Stimulated activated CD4-positive, alpha-beta T cell treated with anti-CD3 and anti-CD28 coated beads, TNF-alpha, amount 100 ng/mL, for 48 hours (primary cell): ENCODE measurements around the gene CHST6.
"Not testable (repeated sequence)": the region's sequence is repeated elsewhere in the genome, so short reads cannot be mapped to it uniquely, and the experiment has no call there.

Source experiments
- DNase-seq, 3 donors: peaks; one replicate each; pipeline ENCODE4 v3.0.0-alpha.2; 2020; ENCODE audit warnings: low read depth in 3 of 3

Gene CHST6

GRCh38 chr16:75495076-75495674, at the start of gene CHST6:
TSS of gene CHST6 (minus strand) at chr16:75495441. CDS start at chr16:75479828, 15,613 bp downstream.
- DNase-seq: no peak

DNA sequence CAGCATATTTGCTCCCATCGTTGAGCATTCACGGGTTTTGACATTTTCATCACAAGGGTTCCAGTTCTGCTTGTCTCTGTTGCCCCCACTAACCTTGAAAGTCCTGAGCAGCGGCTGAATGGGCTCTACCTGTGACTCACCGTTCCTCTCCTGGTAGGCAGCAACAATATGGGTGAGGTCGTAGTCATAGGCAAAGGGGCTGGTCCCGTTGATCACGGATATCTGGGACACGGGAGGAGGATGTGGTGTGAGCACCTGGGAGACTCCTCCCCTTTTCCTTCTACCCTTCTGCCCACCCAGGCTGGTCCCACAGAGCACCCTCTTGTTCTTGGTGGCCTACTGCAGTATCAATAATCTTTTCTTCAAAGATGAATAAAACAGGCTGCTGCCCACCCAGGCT, 47.2 kb upstream of the CHST6 start:
- not testable (repeated sequence) for DNase-seq

DNA sequence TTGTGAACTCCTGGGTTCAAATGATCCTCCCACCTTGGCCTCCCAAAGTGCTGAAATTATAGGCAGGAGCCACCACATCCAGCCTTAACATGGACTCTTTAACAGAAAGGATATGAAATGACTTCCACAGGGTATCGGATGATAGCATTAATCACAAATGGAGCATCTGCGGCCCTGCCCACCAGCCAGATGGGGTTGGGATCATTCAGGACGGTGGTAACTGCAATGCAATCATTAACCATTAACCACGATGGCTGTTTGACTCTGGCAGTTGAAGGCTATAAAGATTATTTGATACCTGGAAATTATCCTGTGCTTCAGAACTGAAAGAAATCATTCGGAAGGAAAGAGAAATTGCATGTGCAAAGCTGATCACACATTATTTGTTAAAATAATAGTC, 46.0 kb upstream of the CHST6 start:
- DNase-seq: no peak

GRCh38 chr16:75538882-75539565, 43.8 kb upstream of the CHST6 start:
- not testable (repeated sequence) for DNase-seq

- no peak for DNase-seq
Measured at GRCh38 chr16:75537776-75538175, 42.5 kb upstream of the CHST6 start.

GRCh38 chr16:75535901-75536300, 40.7 kb upstream of the CHST6 start, which contains the start of gene CHST5:
TSS of gene CHST5 (minus strand) at chr16:75536108. CDS start at chr16:75530384, 5,724 bp downstream.
- DNase-seq: no peak

DNA sequence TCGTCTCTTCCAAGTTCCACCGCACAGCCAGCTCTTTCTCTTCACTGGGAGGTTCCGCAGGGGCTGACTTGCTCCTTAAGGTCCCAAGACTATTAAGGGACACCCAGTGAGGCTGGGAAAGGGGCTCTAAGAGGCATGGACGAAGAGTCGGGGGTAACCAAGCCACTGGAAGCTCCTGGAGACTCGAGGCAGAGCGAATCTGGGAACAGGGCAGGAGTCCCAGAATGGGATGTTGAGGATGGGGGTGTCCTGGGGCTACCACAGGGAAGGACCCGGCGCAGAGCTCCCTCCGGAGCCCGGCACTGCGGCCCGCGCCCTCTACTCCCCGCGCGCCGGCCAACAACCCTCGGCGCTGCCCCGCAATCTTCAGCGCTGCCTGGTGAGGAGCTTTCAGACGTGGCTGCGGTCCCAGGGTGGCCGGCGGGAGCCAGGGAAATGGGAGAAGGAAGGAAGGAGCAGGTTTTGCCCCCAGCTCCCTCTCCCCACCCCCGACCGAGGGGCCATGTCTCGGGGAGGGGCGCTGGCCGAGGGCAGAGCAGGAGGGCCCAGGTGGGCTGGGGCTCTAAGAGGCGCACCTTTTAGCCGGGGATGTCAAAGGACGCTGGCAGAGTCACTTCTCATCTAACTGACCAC, 40.1 kb upstream of the CHST6 start:
- no peak for DNase-seq

DNA sequence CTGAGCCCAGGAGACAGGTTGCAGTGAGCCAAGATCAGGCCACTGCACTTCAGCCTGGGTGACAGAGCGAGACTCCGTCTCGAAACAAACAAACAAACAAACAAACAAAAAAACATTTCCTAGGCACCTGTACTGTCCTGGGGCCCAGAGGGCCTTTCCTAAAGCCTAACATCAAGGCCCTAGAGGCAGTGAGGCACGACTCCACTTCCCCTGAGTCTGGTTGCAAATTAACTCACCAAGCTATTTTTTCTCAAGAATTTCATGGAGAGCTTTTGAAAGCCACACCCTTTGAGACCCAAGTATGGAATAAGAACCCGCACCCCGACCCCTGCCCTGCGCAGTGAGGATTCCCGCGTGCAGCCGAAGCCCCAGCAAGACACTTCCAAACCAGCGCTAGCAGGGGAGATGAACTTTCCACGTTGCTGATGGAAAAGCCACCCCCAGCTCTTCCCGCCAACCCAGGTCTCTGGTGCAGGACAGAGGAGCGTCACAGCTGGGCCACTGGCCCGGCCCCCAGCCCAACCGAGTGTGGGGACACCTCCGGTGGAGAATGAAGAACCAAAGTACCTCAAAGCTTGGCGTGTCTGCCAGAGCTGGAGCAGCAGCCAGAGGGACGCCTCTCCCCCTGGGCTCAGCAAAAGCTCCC, 39.4 kb upstream of the CHST6 start:
- DNase-seq: no peak

- no peak for DNase-seq
Measured at GRCh38 chr16:75532791-75533190, 37.5 kb upstream of the CHST6 start.

DNA sequence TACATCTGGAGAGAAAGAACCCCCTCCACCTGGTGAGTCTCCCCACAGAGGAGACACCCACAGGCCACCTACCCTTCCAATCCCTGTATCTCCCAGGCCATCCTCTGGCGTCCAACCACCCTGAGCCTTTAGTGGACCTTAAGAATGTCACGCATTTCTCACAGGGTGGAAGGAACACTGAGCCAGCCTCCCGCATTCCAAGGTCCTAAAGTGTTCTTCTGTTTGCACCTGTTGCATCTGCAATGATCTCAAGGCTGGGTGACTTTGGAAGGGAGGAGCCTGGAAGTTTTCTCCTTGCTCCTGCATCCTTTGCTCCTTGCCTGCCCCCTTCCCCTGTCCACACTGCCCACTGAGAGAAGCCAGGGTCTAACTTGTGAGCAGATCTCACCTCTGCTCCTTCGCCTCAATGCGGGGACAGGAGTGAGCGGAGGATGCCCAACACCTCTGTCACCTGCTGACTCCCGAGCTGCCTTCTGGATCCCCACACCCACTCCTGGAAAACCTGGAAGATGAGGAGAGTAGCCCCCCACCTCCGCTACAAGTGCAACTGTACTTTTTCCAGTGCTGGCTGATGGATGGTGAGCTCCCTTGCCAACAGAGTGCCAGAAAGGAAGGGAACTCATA, 37.0 kb upstream of the CHST6 start:
- no peak for DNase-seq

- DNase-seq: no peak
Measured at GRCh38 chr16:75529959-75530358, 34.7 kb upstream of the CHST6 start.

DNA sequence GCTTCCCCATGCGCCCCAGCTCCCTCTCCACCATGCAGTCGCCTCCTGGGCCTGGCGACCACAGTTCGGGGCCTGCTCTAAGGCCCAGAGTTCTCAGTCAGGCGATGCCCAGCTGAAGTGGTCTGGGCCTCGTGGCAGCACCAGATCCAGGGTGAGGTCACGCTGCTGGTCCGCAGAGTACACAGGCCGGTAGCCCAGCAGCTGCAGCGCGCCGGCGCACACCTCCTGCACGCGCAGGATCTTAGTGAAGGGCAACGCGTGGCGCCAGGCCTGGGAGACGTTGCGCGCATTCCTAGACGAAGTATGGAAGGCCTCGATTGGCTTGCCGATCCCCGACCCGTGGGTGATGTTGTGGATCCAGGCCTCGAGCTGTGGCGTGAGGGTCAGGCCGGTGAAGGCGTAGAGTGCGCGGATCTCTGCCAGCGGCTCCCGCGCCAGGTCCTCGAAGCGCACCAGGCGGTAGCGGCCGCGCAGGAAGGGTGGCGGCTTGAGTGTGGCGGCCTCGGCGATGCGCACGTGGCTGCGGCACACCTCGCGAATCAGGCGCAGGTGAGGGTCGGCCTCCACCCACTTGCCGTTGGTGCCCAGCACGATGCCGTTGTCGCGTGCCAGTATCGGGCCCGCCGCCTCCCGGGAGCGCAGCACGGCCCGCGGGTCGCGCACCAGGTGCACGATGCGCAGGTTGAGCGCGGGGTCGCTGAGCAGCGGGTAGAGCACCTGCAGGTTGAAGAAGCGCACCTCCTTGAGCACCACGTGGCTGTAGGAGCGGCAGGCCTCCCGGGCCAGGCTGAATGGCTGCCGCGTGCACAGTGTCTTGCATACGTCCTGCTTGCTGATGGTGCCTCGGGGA, 34.0 kb upstream of the CHST6 start:
- DNase-seq: no peak

DNA sequence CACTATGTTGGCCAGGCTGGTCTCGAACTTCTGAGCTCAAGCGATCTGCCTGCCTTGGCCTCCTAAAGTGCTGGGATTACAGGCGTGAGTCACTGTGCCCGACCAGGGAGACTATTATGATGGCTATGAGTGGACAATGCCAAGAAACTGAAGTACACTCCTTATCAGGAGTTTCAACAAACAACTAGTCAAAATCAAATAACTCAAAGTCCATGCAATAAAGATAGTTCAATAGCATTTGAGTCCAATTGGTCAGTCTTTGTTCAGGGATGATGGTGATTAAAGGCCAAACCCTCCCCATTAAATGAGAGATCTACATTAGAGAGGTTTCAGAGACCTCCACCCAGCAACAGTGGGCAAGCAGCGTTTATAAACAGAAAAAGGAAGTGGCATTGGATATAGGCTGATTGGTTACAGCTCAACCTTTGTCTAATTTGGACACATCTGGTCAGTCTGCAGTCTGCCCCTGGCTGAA, 32.6 kb upstream of the CHST6 start:
- DNase-seq: no peak

- DNase-seq: no peak
Measured at GRCh38 chr16:75526032-75526790, 31.0 kb upstream of the CHST6 start.

DNA sequence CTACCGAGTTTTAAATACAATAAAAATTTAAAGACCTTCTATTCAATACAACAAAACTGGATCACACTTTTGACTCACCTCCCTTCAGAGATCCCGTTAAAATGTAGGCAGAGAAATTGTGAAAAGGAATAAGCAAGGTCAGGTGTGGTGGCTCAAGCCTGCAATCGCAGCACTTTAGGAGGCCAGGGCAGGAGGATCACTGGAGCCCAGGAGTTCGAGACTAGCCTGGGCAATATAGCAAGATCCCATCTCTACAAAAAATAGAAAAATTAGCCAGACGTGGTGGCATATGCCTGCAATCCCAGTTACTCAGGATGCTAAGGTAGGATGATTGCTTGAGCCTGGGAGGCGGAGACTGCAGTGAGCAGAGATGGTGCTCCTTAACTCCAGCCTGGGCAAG, 23.9 kb upstream of the CHST6 start:
- no peak for DNase-seq

DNA sequence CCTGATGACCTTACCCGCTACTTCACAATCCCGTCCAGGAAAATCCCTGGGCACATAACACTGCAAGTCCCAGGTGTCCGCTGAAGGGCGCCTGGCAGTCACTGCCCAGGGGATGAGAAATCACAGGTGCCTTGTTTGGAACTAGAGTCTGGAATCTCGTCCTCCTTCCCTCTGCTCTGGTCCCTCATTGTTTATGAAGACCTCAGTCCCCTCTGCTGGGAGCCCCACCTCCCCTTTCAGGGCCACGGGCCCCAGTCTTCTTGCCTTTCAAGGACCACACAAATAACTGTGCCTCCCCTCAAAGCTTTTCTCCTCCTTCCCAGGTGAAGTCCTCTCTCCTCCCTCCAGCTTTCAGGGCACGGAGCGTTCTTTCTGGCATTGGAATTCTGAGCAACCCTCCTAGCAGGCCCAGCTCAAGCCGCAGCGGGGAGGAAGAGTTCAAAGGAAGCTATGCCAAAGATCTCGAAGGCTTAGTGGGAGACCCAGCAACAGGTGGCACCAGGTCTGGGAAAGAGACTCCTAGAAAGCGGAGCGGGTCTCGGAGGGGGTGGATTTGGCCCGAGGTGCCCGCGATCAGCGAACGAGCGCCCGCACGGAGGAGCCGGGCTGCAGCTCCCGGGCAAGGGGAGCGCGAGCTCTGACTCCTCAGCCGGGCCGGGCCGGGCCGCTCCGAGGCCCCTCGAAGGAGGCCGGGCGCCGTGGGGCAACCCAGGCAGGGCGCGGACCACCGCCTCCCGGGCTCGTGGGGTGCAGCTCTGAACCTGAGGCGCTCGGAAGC, 21.1 kb upstream of the CHST6 start:
- DNase-seq: peak in 1 of 3 donors; percentile 13

- no peak for DNase-seq
Measured at GRCh38 chr16:75514296-75514695, 19.1 kb upstream of the CHST6 start.

- DNase-seq: no peak
Measured at GRCh38 chr16:75506574-75506973, 11.3 kb upstream of the CHST6 start.

- DNase-seq: no peak
Measured at GRCh38 chr16:75506107-75506506, 10.9 kb upstream of the CHST6 start.

DNA sequence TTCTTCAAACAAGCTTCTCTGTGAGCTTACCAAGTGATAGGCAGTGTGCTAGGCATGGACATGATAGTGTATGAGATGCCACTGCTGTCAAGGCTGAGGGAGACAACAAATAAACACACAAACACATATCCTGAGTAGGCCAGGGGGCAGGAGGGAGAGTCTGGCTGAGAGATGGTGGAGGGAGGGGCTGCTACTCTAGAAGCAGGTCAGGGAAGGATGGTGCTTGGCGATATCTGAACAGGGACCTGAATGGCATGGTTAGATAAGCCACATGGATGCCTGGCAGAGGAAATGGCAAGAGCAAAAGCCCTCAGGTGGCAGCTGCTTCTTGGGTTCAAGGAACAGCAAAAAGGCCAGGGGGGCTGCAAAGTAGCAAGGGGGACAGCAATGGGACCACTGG, 8.6 kb upstream of the CHST6 start:
- DNase-seq: no peak
